ENCODE measurements around the gene HILPDA. TPM values are rescaled to one million over a fixed set of nuclear protein-coding genes. Genes with fewer than 3 reads are reported as not detected.
"Not testable (repeated sequence)": the region's sequence is repeated elsewhere in the genome, so short reads cannot be mapped to it uniquely, and the experiment has no call there.

The HILPDA gene
- total and polyA plus RNA-seq, 7 donors = 1.9 to 9.7 (median 4.1) TPM

- H3K36me3 ChIP-seq (ENCODE audit: insufficient read depth in 1 of 2, low read depth in 1 of 2) = peaks cover 4 to 12% of the 10 kb centered on the region in 2 donors
- peaks cover 28% of the 10 kb centered on the region for H3K4me1 ChIP-seq
- 66 to 68% (median 67%) methylated on average over 3 of the region's 3 CpGs for WGBS, 3 donors
- ATAC-seq (no peak), DNase-seq (no peak)
- H3K9me3 ChIP-seq = no peaks in the 10 kb centered on the region
- intact Hi-C loops (cut with DNase I) = loop anchor here (2.0 kb wide), 2 partner anchors 28 to 58 kb away; no protein-coding TSS in a partner anchor
- no peak overlapping the region for H3K4me3 ChIP-seq
- no peak overlapping the region for H3K27ac ChIP-seq
- H3K27me3 ChIP-seq (ENCODE audit: insufficient read depth in 3 of 3, low read length in 2 of 3) = no peaks in the 10 kb centered on the region
- TF ChIP-seq, protein P1, sequence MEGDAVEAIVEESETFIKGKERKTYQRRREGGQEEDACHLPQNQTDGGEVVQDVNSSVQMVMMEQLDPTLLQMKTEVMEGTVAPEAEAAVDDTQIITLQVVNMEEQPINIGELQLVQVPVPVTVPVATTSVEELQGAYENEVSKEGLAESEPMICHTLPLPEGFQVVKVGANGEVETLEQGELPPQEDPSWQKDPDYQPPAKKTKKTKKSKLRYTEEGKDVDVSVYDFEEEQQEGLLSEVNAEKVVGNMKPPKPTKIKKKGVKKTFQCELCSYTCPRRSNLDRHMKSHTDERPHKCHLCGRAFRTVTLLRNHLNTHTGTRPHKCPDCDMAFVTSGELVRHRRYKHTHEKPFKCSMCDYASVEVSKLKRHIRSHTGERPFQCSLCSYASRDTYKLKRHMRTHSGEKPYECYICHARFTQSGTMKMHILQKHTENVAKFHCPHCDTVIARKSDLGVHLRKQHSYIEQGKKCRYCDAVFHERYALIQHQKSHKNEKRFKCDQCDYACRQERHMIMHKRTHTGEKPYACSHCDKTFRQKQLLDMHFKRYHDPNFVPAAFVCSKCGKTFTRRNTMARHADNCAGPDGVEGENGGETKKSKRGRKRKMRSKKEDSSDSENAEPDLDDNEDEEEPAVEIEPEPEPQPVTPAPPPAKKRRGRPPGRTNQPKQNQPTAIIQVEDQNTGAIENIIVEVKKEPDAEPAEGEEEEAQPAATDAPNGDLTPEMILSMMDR (IDR thresholded peaks at IDR 0.05) = no peak
Observed at GRCh38 chr7:128458956-128459355, 3.3 kb downstream of the HILPDA start.

DNA sequence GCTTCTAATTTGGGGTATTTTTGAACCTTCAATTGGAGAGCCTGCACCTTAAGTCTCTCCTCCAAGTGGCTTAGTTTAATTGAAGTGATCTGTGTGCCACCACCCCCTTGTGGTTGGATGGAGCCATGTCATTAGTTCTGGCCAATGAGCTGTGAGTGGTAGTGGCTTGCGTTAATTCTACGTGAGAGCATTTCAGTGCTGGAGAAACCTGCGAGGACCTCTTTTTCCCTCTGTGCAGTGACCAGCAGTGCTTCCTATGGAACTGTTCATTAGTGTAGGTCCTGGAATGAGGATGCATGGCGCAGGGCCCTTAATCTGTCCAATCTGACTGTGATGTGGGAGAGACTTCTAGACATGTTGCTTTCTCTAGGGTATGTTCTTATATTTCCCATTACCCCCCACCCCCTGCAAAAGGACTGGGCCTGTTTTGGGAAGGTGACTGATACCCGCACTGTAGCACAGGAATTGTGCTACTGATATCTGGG, 3.8 kb downstream of the HILPDA start:
- 42 to 47% (median 44%) methylated on average over 5 of the region's 5 CpGs for WGBS, 3 donors
- DNase-seq (peak; percentile 44 to 56), ATAC-seq (peak in 3 of 4 donors; percentile 49 to 54 (median 50))
- peaks cover 4 to 12% of the 10 kb centered on the region in 2 donors for H3K36me3 ChIP-seq (ENCODE audit: insufficient read depth in 1 of 2, low read depth in 1 of 2)
- H3K27me3 ChIP-seq (ENCODE audit: insufficient read depth in 3 of 3, low read length in 2 of 3) = no peaks in the 10 kb centered on the region
- no peak overlapping the region for H3K27ac ChIP-seq
- peaks cover 25% of the 10 kb centered on the region for H3K4me1 ChIP-seq
- H3K4me3 ChIP-seq = no peak overlapping the region
- TF ChIP-seq, protein P1 (IDR thresholded peaks at IDR 0.05) = peak; percentile 83
- H3K9me3 ChIP-seq = no peaks in the 10 kb centered on the region
- intact Hi-C loops (cut with DNase I) = loop anchor here (2.0 kb wide), 2 partner anchors 29 to 59 kb away; no protein-coding TSS in a partner anchor

- DNase-seq (no peak), ATAC-seq (no peak)
- Histone ChIP-seq H3K4me1 (peaks cover 7% of the 10 kb centered on the region), H3K27ac (no peak overlapping the region), H3K36me3 (ENCODE audit: insufficient read depth in 1 of 2, low read depth in 1 of 2) (peaks cover 2 to 9% of the 10 kb centered on the region in 2 donors), H3K4me3 (no peak overlapping the region), H3K9me3 (no peaks in the 10 kb centered on the region), H3K27me3 (ENCODE audit: insufficient read depth in 3 of 3, low read length in 2 of 3) (no peaks in the 10 kb centered on the region)
- TF ChIP-seq, protein P1 (IDR thresholded peaks at IDR 0.05) = no peak
- intact Hi-C loops (cut with DNase I) = no loop called here
- 70 to 77% (median 73%) methylated on average over 5 of the region's 5 CpGs for WGBS, 3 donors
Observed at GRCh38 chr7:128462460-128462859, 6.8 kb downstream of the HILPDA start.

DNA sequence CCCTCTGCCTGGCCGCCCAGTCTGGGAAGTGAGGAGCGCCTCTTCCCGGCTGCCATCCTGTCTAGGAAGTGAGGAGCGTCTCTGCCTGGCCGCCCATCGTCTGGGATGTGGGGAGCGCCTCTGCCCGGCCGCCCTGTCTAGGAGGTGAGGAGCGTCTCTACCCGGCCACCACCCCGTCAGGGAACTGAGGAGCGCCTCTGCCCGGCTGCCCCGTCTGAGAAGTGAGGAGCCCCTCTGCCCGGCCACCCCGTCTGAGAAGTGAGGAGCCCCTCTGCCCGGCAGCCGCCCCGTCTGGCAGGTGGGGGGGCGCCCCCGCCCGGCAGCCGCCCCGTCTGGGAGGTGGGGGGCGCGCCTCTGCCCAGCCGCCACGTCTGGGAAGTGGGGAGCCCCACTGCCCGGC, 7.7 kb downstream of the HILPDA start:
- H3K9me3 ChIP-seq; DNase-seq; intact Hi-C loops (cut with DNase I); H3K27ac ChIP-seq; H3K4me3 ChIP-seq; H3K36me3 ChIP-seq (ENCODE audit: insufficient read depth in 1 of 2, low read depth in 1 of 2); H3K27me3 ChIP-seq (ENCODE audit: insufficient read depth in 3 of 3, low read length in 2 of 3); H3K4me1 ChIP-seq; ATAC-seq: not testable (repeated sequence)
- 94 to 96% (median 94%) methylated on average over 16 to 30 of the region's 30 CpGs for WGBS, 3 donors

DNA sequence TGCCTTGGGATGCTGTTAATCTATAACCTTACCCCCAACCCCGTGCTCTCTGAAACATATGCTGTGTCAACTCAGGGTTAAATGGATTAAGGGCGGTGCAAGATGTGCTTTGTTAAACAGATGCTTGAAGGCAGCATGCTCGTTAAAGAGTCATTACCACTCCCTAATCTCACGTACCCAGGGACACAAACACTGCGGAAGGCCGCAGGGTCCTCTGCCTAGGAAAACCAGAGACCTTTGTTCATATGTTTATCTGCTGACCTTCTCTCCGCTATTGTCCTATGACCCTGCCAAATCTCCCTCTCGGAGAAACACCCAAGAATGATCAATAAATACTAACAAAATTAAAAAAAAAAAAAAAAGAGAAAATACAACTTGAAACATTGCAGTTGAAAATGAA, 8.3 kb downstream of the HILPDA start:
- intact Hi-C loops (cut with DNase I); H3K36me3 ChIP-seq (ENCODE audit: insufficient read depth in 1 of 2, low read depth in 1 of 2); DNase-seq; H3K27ac ChIP-seq; H3K4me1 ChIP-seq; ATAC-seq; H3K9me3 ChIP-seq; H3K27me3 ChIP-seq (ENCODE audit: insufficient read depth in 3 of 3, low read length in 2 of 3); H3K4me3 ChIP-seq: not testable (repeated sequence)
- 85 to 89% (median 88%) methylated on average over 7 of the region's 8 CpGs for WGBS, 3 donors

DNA sequence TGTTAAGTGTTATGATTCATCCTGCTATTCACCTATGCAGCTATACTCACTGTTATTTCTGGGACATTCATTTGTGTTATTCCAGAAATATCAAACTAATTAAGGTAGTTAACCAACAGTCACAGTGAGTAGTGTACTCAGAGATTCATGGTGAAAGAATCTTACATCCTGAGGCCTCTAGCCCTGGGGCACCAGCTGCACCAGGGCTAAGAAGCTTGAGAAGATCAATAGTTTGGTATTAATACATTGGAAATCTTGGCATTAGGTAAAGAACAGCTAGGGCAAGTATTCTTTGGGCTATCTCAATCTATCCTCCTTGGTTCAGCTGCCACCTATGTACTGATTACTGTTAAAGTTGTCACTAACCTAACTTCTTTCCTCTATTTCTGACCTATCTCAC, 11.2 kb downstream of the HILPDA start:
- intact Hi-C loops (cut with DNase I); H3K9me3 ChIP-seq; H3K36me3 ChIP-seq (ENCODE audit: insufficient read depth in 1 of 2, low read depth in 1 of 2); H3K27ac ChIP-seq; ATAC-seq; H3K4me1 ChIP-seq; DNase-seq; H3K27me3 ChIP-seq (ENCODE audit: insufficient read depth in 3 of 3, low read length in 2 of 3); H3K4me3 ChIP-seq: not testable (repeated sequence)

Measured in psoas muscle (tissue), 8 donors.